ENCODE measurements around the gene CYP4B1.

The CYP4B1 gene

GRCh38 chr1:46797696-46798470, 963 bp upstream of the CYP4B1 start:
- Histone ChIP-seq H3K36me3 (ENCODE audit: control insufficient read depth in 2 of 2, insufficient read depth in 1 of 2, low read length in 2 of 2) (no peaks in the 10 kb centered on the region), H3K27ac (ENCODE audit: extremely low read depth, low read depth, low read length) (no peak overlapping the region), H3K4me3 (ENCODE audit: low read depth, low read length) (no peak overlapping the region), H3K4me1 (ENCODE audit: control insufficient read depth, insufficient read depth, low read length) (no peaks in the 10 kb centered on the region), H3K9me3 (ENCODE audit: control insufficient read depth, insufficient read depth, low read depth, low read length) (no peaks in the 10 kb centered on the region)
- TF ChIP-seq ZNF600 (tag by site-specific recombination; IDR thresholded peaks at IDR 0.05) (no peak), KLF17 (tag by site-specific recombination; IDR thresholded peaks at IDR 0.05) (no peak), BCL11A (tag by site-specific recombination; IDR thresholded peaks at IDR 0.05; ENCODE audit: low read depth) (no peak), ZNF114 (tag by site-specific recombination; IDR thresholded peaks at IDR 0.05) (no peak), ZNF629 (tag by site-specific recombination; IDR thresholded peaks at IDR 0.05) (no peak), ZNF280D (tag by site-specific recombination; IDR thresholded peaks at IDR 0.05) (no peak), ELK4 (IDR thresholded peaks at IDR 0.05; ENCODE audit: borderline replicate concordance, low read depth, low read length) (no peak), GFI1B (tag by site-specific recombination; IDR thresholded peaks at IDR 0.05) (no peak), ZNF112 (tag by site-specific recombination; IDR thresholded peaks at IDR 0.05) (no peak), ZNF555 (tag by site-specific recombination; conservative IDR thresholded peaks at IDR 0.05) (no peak), ZNF416 (tag by site-specific recombination; IDR thresholded peaks at IDR 0.05) (no peak)
- CTCF ChIA-PET, result no interaction called here
- POLR2A ChIA-PET, result no interaction called here

- TF ChIP-seq ZNF629 (tag by site-specific recombination; IDR thresholded peaks at IDR 0.05) (no peak), ZNF114 (tag by site-specific recombination; IDR thresholded peaks at IDR 0.05) (no peak), ZNF548 (tag by site-specific recombination; IDR thresholded peaks at IDR 0.05) (no peak), WT1 (tag by site-specific recombination; IDR thresholded peaks at IDR 0.05) (no peak), ZNF48 (tag by site-specific recombination; IDR thresholded peaks at IDR 0.05) (no peak), TRIM28 (IDR thresholded peaks at IDR 0.05; ENCODE audit: borderline replicate concordance, low read length) (no peak), AEBP2 (tag by site-specific recombination; IDR thresholded peaks at IDR 0.05; ENCODE audit: borderline replicate concordance) (no peak), ZNF529 (tag by site-specific recombination; IDR thresholded peaks at IDR 0.05; ENCODE audit: insufficient replicate concordance) (no peak), CTCF (tag by site-specific recombination; IDR thresholded peaks at IDR 0.05) (no peak), ZNF280D (tag by site-specific recombination; IDR thresholded peaks at IDR 0.05) (no peak)
- H3K27ac ChIP-seq (ENCODE audit: extremely low read depth, low read depth, low read length), result no peak overlapping the region
- no peak overlapping the region for H3K4me3 ChIP-seq (ENCODE audit: low read depth, low read length)
- no peaks in the 10 kb centered on the region for H3K36me3 ChIP-seq (ENCODE audit: control insufficient read depth in 2 of 2, insufficient read depth in 1 of 2, low read length in 2 of 2)
- POLR2A ChIA-PET, result no interaction called here
- no peaks in the 10 kb centered on the region for H3K9me3 ChIP-seq (ENCODE audit: control insufficient read depth, insufficient read depth, low read depth, low read length)
- CTCF ChIA-PET, result no interaction called here
- no peaks in the 10 kb centered on the region for H3K4me1 ChIP-seq (ENCODE audit: control insufficient read depth, insufficient read depth, low read length)
Measured at GRCh38 chr1:46800742-46801141, 1.9 kb downstream of the CYP4B1 start.

Data from HEK293 (cell line).